Ecto neural progenitor cell (in vitro differentiated cells): ENCODE measurements around the gene TLR9.

Experiments
- DNase-seq: peaks from one replicate; pipeline ENCODE4 v3.0.0-alpha.2; 2018; ENCODE audit warnings: low spot score

TLR9 gene

GRCh38 chr3:52231502-52232278 is 6.2 kb upstream of the TLR9 start:
- peak; percentile 77 for DNase-seq

- peak; percentile 48 for DNase-seq
Measured at GRCh38 chr3:52230889-52231499, 5.5 kb upstream of the TLR9 start.

GRCh38 chr3:52230461-52230860 is 5.0 kb upstream of the TLR9 start:
- DNase-seq: peak; percentile 39

GRCh38 chr3:52229656-52230055 is 4.2 kb upstream of the TLR9 start:
- DNase-seq: peak; percentile 27

- peak; percentile 34 for DNase-seq
Measured at GRCh38 chr3:52228751-52229291, 3.4 kb upstream of the TLR9 start.

- DNase-seq: peak; percentile 29
Measured at GRCh38 chr3:52228266-52228665, 2.8 kb upstream of the TLR9 start.

GRCh38 chr3:52227766-52228165 is 2.3 kb upstream of the TLR9 start:
- no peak for DNase-seq

- DNase-seq: no peak
Measured at GRCh38 chr3:52227117-52227516, 1.7 kb upstream of the TLR9 start.

- DNase-seq: peak; percentile 42
Measured at GRCh38 chr3:52226229-52226817, 878 bp upstream of the TLR9 start.

- DNase-seq: peak; percentile 38
Measured at GRCh38 chr3:52223449-52224408, 1.7 kb downstream of the TLR9 start.

GRCh38 chr3:52222319-52223221 is 2.9 kb downstream of the TLR9 start:
- DNase-seq: peak; percentile 41

GRCh38 chr3:52221563-52222318 is 3.7 kb downstream of the TLR9 start:
- peak; percentile 44 for DNase-seq

- peak; percentile 44 for DNase-seq
Measured at GRCh38 chr3:52221141-52221562, 4.3 kb downstream of the TLR9 start.

- peak; percentile 92 for DNase-seq
Measured at GRCh38 chr3:52220380-52221026, 4.9 kb downstream of the TLR9 start.

GRCh38 chr3:52218937-52219650 is 6.4 kb downstream of the TLR9 start:
- DNase-seq: peak; percentile 50

- DNase-seq: peak; percentile 34
Measured at GRCh38 chr3:52218454-52218853, 7.0 kb downstream of the TLR9 start.

GRCh38 chr3:52218026-52218425 is 7.4 kb downstream of the TLR9 start:
- no peak for DNase-seq

- peak; percentile 34 for DNase-seq
Measured at GRCh38 chr3:52217409-52217805, 8.0 kb downstream of the TLR9 start.
